Measurements from ENCODE around the gene SLC9A3. TPM values are rescaled to one million over a fixed set of nuclear protein-coding genes. Genes with fewer than 3 reads are reported as not detected.

Gene SLC9A3
- total and polyA plus RNA-seq, 4 donors = 0.94 to 3.8 (median 1.5) TPM

DNA sequence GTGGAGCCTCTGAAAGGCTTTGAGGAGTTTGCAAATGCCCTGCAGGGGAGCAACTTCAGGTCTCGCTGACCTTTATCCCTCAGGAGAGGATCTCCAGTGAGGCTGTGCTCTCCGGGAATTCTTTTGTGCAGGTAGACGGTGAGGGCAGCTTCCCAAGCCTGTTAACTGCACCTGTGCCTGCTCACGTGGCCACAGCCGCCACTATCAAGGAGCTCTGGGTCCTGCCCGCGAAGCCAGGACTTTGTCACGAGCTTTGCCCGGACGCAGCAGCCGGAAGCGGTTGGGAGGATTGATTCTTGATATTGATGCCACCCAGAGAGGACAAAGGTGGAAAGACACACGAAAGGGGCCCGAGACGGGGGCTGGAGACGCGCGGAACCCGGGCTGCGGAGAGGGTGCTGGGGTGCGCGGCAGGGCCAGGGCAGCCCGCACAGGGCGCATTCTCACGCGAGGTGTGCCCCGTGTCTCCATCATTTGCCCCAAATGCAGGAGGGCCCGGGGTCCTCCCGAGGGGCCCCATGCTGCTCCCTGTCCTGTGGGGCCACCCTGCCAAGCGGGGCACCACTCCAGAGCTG, 18.2 kb downstream of the SLC9A3 start:
- no peak for ATAC-seq (ENCODE audit: insufficient read depth, low FRiP score)
- H3K9me3 ChIP-seq (ENCODE audit: control insufficient read depth in 4 of 4, insufficient read depth in 3 of 4, low read length in 3 of 4) = peaks cover 0 to 5% (median 0%) of the 10 kb centered on the region in 4 donors
- no peak overlapping the region for H3K9ac ChIP-seq (ENCODE audit: insufficient read depth in 1 of 2, low read length in 2 of 2)
- DNase-seq = peak in 1 of 3 donors; percentile 38
- no peak overlapping the region for H3K27ac ChIP-seq (ENCODE audit: low read depth in 1 of 2, low read length in 1 of 2)
- WGBS, 2 donors = 64 to 74% methylated on average over 30 of the region's 30 CpGs
- H3K4me1 ChIP-seq (ENCODE audit: control insufficient read depth in 5 of 5, insufficient read depth in 5 of 5, low read length in 5 of 5) = peaks cover 0 to 7% (median 0%) of the 10 kb centered on the region in 5 donors
- no peaks in the 10 kb centered on the region for H3K36me3 ChIP-seq (ENCODE audit: control insufficient read depth in 4 of 4, insufficient read depth in 4 of 4, low read length in 4 of 4)
- peaks cover 0 to 7% (median 3%) of the 10 kb centered on the region in 3 donors for H3K27me3 ChIP-seq (ENCODE audit: control insufficient read depth in 3 of 3, insufficient read depth in 3 of 3, low read length in 2 of 3)
- no peak for TF ChIP-seq CTCF (IDR thresholded peaks at IDR 0.05; ENCODE audit: control extremely low read depth, extremely low read depth)
- no peak overlapping the region for H3K4me3 ChIP-seq

DNA sequence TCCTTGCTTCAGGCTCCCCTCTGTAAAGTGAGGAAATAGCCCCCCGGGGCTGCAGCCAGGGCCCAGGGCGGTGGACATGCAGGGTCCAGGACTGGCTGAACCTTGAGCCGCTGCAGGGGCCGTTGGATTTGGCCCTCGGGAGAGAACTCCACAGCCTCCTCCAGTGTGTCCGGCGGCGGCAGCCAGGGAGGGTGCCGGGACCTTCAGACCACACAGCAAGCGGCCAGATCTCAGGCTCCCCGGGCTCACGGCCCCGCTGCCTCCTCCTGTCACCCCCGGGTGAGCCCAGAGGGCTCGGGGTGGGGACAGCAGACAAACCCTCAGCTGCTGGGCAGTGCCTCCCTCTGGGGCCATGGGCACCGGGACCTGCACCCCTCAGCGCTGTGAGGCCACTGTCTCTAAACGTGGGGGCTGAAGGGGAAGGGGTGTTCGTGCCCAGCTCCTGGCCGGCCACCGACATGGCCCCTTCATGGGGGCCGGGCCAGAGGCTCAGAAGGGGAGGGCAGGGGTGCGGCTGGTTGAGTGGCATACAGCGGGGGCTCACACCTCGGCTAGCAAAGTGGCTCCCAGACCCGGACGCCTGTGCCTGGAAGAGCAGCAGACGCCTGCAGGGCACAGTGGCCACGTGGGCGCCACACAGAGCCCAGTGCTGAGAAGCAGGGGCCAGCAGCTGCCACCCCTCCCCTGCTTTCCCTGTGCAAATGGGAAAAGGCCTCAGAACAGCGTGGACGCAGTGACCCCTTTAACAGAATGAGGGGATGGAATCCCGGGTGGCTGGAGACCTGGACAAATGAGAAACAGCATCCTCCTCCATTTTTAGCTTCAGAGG, 19.7 kb downstream of the SLC9A3 start:
- Histone ChIP-seq H3K27ac (ENCODE audit: low read depth in 1 of 2, low read length in 1 of 2) (no peak overlapping the region), H3K36me3 (ENCODE audit: control insufficient read depth in 4 of 4, insufficient read depth in 4 of 4, low read length in 4 of 4) (no peaks in the 10 kb centered on the region), H3K4me3 (no peak overlapping the region), H3K27me3 (ENCODE audit: control insufficient read depth in 3 of 3, insufficient read depth in 3 of 3, low read length in 2 of 3) (peaks cover 0 to 7% (median 3%) of the 10 kb centered on the region in 3 donors), H3K9ac (ENCODE audit: insufficient read depth in 1 of 2, low read length in 2 of 2) (no peak overlapping the region), H3K9me3 (ENCODE audit: control insufficient read depth in 4 of 4, insufficient read depth in 3 of 4, low read length in 3 of 4) (peaks cover 0 to 5% (median 0%) of the 10 kb centered on the region in 4 donors), H3K4me1 (ENCODE audit: control insufficient read depth in 5 of 5, insufficient read depth in 5 of 5, low read length in 5 of 5) (peaks cover 0 to 5% (median 0%) of the 10 kb centered on the region in 5 donors)
- 69 to 73% methylated on average over 31 to 33 of the region's 33 CpGs for WGBS, 2 donors
- no peak for TF ChIP-seq CTCF (IDR thresholded peaks at IDR 0.05; ENCODE audit: control extremely low read depth, extremely low read depth)
- ATAC-seq (ENCODE audit: insufficient read depth, low FRiP score) (no peak), DNase-seq (no peak)

GRCh38 chr5:502325-503079, 21.7 kb downstream of the SLC9A3 start:
- no peak overlapping the region for H3K9ac ChIP-seq (ENCODE audit: insufficient read depth in 1 of 2, low read length in 2 of 2)
- WGBS, 2 donors = 66 to 75% methylated on average over 36 of the region's 36 CpGs
- H3K9me3 ChIP-seq (ENCODE audit: control insufficient read depth in 4 of 4, insufficient read depth in 3 of 4, low read length in 3 of 4) = peaks cover 0 to 5% (median 0%) of the 10 kb centered on the region in 4 donors
- no peak for TF ChIP-seq CTCF (IDR thresholded peaks at IDR 0.05; ENCODE audit: control extremely low read depth, extremely low read depth)
- H3K27me3 ChIP-seq (ENCODE audit: control insufficient read depth in 3 of 3, insufficient read depth in 3 of 3, low read length in 2 of 3) = peaks cover 0 to 4% (median 3%) of the 10 kb centered on the region in 3 donors
- H3K4me3 ChIP-seq = no peak overlapping the region
- H3K27ac ChIP-seq (ENCODE audit: low read depth in 1 of 2, low read length in 1 of 2) = no peak overlapping the region
- H3K36me3 ChIP-seq (ENCODE audit: control insufficient read depth in 4 of 4, insufficient read depth in 4 of 4, low read length in 4 of 4) = no peaks in the 10 kb centered on the region
- ATAC-seq (ENCODE audit: insufficient read depth, low FRiP score) = no peak
- peak in 1 of 3 donors; percentile 52 for DNase-seq
- H3K4me1 ChIP-seq (ENCODE audit: control insufficient read depth in 5 of 5, insufficient read depth in 5 of 5, low read length in 5 of 5) = peaks cover 0 to 5% (median 0%) of the 10 kb centered on the region in 5 donors

Data from lung (tissue), 12 donors.